Measurements from ENCODE around the gene LANCL2.

- no peak for TF ChIP-seq POLR2AphosphoS5 (IDR thresholded peaks at IDR 0.05; ENCODE audit: low read depth, low read length)
- TF ChIP-seq, protein P1, sequence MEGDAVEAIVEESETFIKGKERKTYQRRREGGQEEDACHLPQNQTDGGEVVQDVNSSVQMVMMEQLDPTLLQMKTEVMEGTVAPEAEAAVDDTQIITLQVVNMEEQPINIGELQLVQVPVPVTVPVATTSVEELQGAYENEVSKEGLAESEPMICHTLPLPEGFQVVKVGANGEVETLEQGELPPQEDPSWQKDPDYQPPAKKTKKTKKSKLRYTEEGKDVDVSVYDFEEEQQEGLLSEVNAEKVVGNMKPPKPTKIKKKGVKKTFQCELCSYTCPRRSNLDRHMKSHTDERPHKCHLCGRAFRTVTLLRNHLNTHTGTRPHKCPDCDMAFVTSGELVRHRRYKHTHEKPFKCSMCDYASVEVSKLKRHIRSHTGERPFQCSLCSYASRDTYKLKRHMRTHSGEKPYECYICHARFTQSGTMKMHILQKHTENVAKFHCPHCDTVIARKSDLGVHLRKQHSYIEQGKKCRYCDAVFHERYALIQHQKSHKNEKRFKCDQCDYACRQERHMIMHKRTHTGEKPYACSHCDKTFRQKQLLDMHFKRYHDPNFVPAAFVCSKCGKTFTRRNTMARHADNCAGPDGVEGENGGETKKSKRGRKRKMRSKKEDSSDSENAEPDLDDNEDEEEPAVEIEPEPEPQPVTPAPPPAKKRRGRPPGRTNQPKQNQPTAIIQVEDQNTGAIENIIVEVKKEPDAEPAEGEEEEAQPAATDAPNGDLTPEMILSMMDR (IDR thresholded peaks at IDR 0.05 in 2 of 3, conservative IDR thresholded peaks at IDR 0.05 in 1 of 3; ENCODE audit: borderline replicate concordance in 1 of 3, insufficient read depth in 1 of 3, low read depth in 2 of 3, low read length in 2 of 3): no peak
- no peak for TF ChIP-seq EZH2 (IDR thresholded peaks at IDR 0.05)
- no peak for TF ChIP-seq SP1 (IDR thresholded peaks at IDR 0.05; ENCODE audit: low read depth)
- no peak for TF ChIP-seq CEBPB (IDR thresholded peaks at IDR 0.05; ENCODE audit: low read depth)
- TF ChIP-seq POLR2A (IDR thresholded peaks at IDR 0.05; ENCODE audit: borderline replicate concordance, extremely low read depth, insufficient read depth, insufficient read length): no peak
- TF ChIP-seq, protein P2, sequence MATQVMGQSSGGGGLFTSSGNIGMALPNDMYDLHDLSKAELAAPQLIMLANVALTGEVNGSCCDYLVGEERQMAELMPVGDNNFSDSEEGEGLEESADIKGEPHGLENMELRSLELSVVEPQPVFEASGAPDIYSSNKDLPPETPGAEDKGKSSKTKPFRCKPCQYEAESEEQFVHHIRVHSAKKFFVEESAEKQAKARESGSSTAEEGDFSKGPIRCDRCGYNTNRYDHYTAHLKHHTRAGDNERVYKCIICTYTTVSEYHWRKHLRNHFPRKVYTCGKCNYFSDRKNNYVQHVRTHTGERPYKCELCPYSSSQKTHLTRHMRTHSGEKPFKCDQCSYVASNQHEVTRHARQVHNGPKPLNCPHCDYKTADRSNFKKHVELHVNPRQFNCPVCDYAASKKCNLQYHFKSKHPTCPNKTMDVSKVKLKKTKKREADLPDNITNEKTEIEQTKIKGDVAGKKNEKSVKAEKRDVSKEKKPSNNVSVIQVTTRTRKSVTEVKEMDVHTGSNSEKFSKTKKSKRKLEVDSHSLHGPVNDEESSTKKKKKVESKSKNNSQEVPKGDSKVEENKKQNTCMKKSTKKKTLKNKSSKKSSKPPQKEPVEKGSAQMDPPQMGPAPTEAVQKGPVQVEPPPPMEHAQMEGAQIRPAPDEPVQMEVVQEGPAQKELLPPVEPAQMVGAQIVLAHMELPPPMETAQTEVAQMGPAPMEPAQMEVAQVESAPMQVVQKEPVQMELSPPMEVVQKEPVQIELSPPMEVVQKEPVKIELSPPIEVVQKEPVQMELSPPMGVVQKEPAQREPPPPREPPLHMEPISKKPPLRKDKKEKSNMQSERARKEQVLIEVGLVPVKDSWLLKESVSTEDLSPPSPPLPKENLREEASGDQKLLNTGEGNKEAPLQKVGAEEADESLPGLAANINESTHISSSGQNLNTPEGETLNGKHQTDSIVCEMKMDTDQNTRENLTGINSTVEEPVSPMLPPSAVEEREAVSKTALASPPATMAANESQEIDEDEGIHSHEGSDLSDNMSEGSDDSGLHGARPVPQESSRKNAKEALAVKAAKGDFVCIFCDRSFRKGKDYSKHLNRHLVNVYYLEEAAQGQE (IDR thresholded peaks at IDR 0.05; ENCODE audit: low read depth): no peak
- TF ChIP-seq YY1 (IDR thresholded peaks at IDR 0.05; ENCODE audit: extremely low read depth, insufficient replicate concordance, low read depth, low read length): no peak
- no peak for TF ChIP-seq EGR1 (IDR thresholded peaks at IDR 0.05; ENCODE audit: low read depth)
- TF ChIP-seq CBX3 (IDR thresholded peaks at IDR 0.05; ENCODE audit: low read depth): no peak
These were observed 75.0 kb downstream of the LANCL2 start for GRCh38 chr7:55440040-55440690.

All from HCT116 (cell line).